ENCODE data around the gene POM121L12.

POM121L12 gene

DNA sequence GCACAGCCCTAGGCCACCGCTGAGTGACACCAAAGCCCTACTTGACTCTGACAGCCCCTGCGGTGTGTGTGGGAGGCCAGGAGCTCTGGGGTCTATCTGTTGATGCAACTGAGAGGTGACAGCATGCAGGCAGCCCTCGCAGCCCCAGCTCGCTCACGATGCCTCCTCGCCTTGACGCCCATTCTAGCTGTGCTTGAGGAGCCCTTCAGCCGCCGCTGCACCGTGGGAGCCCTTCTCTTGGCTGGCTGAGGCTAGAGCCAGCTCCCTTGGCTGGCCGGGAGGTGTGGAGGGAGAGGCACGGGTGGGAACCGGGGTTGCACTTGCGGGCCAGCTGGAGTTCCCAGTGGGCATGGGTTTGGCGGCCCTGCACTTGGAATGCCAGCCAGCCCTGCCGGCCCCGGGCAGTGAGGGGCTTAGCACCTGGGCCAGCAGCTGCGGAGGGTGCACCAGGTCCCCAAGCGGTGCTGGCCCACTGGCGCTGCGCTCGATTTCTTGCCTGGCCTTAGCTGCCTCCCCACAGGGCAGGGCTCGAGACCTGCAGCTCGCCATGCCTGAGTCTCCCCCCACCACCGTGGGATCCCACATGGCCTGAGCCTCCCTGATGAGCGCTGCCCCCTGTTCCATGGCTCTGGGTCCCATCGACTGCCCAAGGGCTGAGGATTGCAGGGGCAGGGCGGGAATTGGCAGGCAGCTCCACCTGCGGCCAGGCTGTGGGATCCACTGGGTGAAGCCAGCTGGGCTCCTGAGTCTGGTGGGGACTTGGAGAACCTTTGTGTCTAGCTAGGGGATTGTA is 31.6 kb upstream of the POM121L12 start:
- TF ChIP-seq, protein P1, sequence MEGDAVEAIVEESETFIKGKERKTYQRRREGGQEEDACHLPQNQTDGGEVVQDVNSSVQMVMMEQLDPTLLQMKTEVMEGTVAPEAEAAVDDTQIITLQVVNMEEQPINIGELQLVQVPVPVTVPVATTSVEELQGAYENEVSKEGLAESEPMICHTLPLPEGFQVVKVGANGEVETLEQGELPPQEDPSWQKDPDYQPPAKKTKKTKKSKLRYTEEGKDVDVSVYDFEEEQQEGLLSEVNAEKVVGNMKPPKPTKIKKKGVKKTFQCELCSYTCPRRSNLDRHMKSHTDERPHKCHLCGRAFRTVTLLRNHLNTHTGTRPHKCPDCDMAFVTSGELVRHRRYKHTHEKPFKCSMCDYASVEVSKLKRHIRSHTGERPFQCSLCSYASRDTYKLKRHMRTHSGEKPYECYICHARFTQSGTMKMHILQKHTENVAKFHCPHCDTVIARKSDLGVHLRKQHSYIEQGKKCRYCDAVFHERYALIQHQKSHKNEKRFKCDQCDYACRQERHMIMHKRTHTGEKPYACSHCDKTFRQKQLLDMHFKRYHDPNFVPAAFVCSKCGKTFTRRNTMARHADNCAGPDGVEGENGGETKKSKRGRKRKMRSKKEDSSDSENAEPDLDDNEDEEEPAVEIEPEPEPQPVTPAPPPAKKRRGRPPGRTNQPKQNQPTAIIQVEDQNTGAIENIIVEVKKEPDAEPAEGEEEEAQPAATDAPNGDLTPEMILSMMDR (IDR thresholded peaks at IDR 0.05; ENCODE audit: insufficient read depth, low read depth, low read length, missing control alignments): no peak
- DNase-seq (ENCODE audit: low read depth): no peak
- no peak overlapping the region for H3K4me3 ChIP-seq (ENCODE audit: low read length)

DNA sequence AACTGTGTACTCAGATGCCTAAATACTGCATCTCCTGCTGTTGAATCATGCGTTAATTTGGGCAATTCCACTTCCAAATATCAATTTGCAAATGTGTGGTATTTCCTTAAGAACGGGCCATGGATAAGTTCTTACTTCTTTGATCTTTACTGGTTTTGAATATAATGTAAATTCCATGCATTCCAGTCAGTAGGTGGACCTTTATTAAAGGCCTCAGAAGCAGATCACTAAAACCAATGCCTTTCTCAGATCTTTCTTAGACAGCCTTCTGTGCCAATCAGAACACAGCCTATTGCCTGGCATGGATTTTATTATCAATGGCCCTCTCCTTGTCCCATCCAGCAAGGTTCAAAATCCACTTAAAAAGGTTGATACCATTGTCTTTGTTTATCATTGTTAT is 21.5 kb upstream of the POM121L12 start:
- DNase-seq (ENCODE audit: low read depth): no peak
- no peak overlapping the region for H3K4me3 ChIP-seq (ENCODE audit: low read length)
- TF ChIP-seq, protein P1 (IDR thresholded peaks at IDR 0.05; ENCODE audit: insufficient read depth, low read depth, low read length, missing control alignments): no peak

DNA sequence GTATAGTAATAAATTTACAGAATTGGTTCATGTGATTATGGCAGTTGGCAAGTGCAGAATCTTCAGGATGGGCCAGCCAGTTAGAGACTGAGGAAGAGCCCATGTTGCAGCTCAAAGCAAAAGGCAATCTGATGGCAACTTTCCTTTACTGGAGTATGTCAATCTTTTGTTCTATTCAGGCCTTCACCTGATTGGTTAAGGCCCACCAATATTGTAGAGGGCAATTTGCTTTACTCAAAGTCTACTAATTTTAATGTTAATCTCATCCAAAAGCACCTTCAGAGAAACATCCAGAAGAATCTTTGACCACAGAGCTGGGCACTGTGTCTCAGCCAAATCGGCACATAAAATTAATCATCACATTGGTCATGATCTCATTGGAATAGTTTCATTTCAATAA is 20.0 kb upstream of the POM121L12 start:
- no peak overlapping the region for H3K4me3 ChIP-seq (ENCODE audit: low read length)
- no peak for DNase-seq (ENCODE audit: low read depth)
- TF ChIP-seq, protein P1 (IDR thresholded peaks at IDR 0.05; ENCODE audit: insufficient read depth, low read depth, low read length, missing control alignments): no peak

DNA sequence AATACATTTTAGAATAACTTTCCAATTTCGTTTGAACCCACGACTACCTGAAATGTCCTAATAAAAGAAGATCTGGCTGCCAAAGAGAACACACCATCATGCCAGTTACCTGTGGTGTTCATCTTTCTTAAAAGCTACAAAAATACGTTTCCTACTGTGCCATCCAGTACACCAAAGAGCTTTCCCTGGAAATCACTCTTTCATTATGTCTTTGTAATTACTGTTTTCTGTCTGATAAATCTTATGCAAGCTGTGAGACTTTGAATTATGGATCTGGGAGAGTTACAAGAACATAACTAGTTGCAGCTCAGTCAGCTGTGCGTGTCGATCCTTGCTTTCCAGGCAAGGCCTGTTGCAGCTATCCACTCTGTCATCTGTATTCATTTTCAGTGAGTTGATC is 12.5 kb upstream of the POM121L12 start:
- no peak for DNase-seq (ENCODE audit: low read depth)
- TF ChIP-seq, protein P1 (IDR thresholded peaks at IDR 0.05; ENCODE audit: insufficient read depth, low read depth, low read length, missing control alignments): no peak
- no peak overlapping the region for H3K4me3 ChIP-seq (ENCODE audit: low read length)

DNA sequence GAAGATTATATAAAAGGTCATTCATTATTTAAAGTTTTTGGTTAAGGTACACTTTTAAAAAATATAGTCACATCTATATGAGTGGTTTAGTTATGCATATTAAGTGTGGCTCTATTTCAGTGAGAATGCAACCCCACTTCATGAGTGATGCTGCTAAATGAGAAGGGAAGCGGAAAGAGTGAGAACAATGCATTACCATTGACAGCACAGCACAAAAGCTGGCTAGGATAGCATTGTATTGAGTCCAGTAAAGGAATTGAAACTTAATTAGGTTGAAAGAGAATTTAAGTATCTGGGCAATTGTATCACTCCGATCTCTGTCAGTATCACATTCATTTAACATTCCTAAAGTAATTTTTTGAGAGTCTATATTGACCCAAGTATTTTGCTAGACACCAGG is 13.2 kb downstream of the POM121L12 start:
- no peak overlapping the region for H3K4me3 ChIP-seq (ENCODE audit: low read length)
- TF ChIP-seq, protein P1 (IDR thresholded peaks at IDR 0.05; ENCODE audit: insufficient read depth, low read depth, low read length, missing control alignments): no peak
- no peak for DNase-seq (ENCODE audit: low read depth)

DNA sequence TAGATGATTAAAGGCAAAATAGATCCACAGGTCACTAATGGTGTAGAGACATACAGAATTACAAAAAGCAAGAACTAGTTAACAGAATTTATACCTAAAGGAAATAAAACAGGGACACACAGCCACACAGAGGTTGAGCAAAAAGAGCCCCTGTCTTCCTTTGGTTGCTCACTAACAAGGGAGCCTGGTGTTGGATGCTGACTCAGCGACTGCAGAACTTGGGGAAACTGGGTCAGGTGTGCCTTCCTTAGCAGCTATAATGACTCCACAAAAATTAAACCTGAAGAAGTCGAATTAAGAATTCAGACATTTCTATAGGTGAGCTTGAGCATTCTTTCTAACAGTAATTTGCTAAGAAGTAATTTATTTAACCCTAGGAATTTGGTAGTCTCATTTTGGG is 15.0 kb downstream of the POM121L12 start:
- H3K4me3 ChIP-seq (ENCODE audit: low read length): no peak overlapping the region
- DNase-seq (ENCODE audit: low read depth): no peak
- TF ChIP-seq, protein P1 (IDR thresholded peaks at IDR 0.05; ENCODE audit: insufficient read depth, low read depth, low read length, missing control alignments): no peak

DNA sequence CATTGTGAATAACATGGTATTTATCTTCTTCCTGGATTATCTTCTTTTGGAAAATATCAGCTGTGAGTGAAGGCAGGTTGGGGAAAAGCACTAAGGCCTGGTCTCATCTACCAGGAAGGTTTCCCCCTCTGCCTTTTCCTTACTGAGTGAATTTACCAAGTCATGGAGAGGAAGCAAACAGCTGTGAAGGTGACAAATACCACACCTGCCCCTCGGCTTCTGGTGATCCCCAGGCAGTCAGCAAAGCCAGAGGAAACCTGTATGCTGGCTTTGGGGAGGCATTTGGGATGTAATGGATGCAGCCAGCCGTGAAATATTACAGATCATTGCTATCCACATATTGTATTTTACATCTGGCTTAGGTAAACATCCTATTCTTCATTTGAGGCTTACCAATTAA is 24.2 kb downstream of the POM121L12 start:
- H3K4me3 ChIP-seq (ENCODE audit: low read length): no peak overlapping the region
- TF ChIP-seq, protein P1 (IDR thresholded peaks at IDR 0.05; ENCODE audit: insufficient read depth, low read depth, low read length, missing control alignments): no peak
- DNase-seq (ENCODE audit: low read depth): no peak

Data from epithelial cell of esophagus (primary cell).